OCI-LY7 (cell line): Measurements from ENCODE around the gene EPB41L1.

Experiments used
- CTCF ChIP-seq: fragments of 200-600 bp; sonication (generic); conservative IDR thresholded peaks from 2 replicates; pipeline ENCODE4 v1.5.1; 2014; ENCODE audit warnings: mild to moderate bottlenecking, antibody characterized with exemption, low read length, moderate library complexity, mixed read lengths
- EZH2phosphoT487 ChIP-seq: fragments of 200-600 bp; sonication (generic); IDR thresholded peaks from 2 replicates; pipeline ENCODE4 v1.6.1; 2018; ENCODE audit warnings: low read depth, borderline replicate concordance, mild to moderate bottlenecking, mixed run types, antibody characterized with exemption, low read length, moderate library complexity, mixed read lengths

GRCh38 chr20:36203861-36204260, 49.3 kb downstream of the EPB41L1 start:
- no peak for TF ChIP-seq CTCF
- no peak for TF ChIP-seq EZH2phosphoT487
